Uterus (tissue), 2 donors: Measurements from ENCODE around the gene MT1F.
"Not testable (repeated sequence)": the region's sequence is repeated elsewhere in the genome, so short reads cannot be mapped to it uniquely, and the experiment has no call there.

Experiments used
- CTCF ChIP-seq, 4 experiments: fragments of 200-600 bp in 2 of 4; fragments of 450-650 bp in 2 of 4; sonication (generic) in 2 of 4; IDR thresholded peaks; one replicate each; pipeline ENCODE4 v1.5.1; 2016 to 2019; ENCODE audit warnings: antibody characterized with exemption in 4 of 4, mild to moderate bottlenecking in 2 of 4, moderate library complexity in 1 of 4
- POLR2A ChIP-seq, 2 donors: fragments of 450-650 bp; IDR thresholded peaks; one replicate each; pipeline ENCODE4 v1.6.1; 2016; ENCODE audit warnings: antibody characterized with exemption in 2 of 2, mild to moderate bottlenecking in 1 of 2, moderate library complexity in 1 of 2

DNA sequence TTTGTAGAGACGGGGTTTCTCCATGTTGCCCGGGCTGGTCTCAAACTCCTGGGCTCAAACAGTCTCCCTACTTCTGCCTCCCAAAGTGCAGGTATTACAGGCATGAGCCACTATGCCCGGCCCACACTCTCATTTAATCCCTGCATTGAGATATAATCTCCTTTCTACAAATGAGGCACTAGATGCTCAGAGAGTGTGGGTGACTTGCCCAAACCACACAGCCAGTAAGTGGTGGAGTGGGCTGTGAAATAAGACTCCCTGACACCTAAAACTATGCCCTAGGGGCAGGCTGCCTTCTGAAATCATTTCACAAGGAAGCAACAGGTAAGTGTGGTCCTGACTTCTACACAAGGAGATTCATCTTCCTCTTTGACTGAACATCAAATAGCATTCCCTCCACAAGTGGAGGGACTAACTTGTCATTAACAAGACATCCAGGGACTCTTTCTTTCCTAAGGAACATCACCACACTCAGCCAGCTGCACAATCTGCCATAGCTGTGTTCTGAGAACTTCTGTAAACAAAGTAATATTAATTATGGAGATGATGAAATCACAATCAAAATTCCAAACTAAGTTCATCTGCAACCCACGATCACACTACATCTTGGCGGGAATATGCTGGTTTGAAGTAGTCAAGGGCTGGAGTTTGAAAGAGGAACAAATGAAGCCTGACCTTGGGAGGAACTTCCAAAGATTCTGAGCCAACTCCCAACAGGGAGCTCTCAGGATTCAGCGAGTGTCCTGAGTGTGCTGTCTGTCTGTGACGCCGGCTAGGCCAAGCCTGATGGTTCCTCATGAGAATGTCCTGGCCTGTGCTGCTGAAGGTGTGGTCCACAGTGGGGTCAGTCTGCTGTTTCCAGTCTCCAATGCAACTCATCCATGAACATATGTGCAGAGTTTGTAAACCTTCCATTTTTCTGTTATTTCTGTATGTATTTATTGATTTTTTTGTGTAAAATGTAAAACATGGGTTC lies 7.8 kb downstream of the MT1F start:
- not testable (repeated sequence) for TF ChIP-seq POLR2A, CTCF (IDR thresholded peaks at IDR 0.05)
